ENCODE data around the gene MICAL3. TPM values are rescaled to one million over a fixed set of nuclear protein-coding genes. Genes with fewer than 3 reads are reported as not detected.

MICAL3 gene
- polyA plus RNA-seq, 1 of the 3 experiments (the other 2 are of a cell fraction) = 83.1 TPM

- no peak for TF ChIP-seq TEAD4 (IDR thresholded peaks at IDR 0.05; ENCODE audit: borderline replicate concordance, insufficient read depth)
- TF ChIP-seq MXI1 (IDR thresholded peaks at IDR 0.05; ENCODE audit: low read depth, low read length) = no peak
- TF ChIP-seq YY1 (IDR thresholded peaks at IDR 0.05; ENCODE audit: low read depth) = no peak
- no peak for TF ChIP-seq RXRA (IDR thresholded peaks at IDR 0.05; ENCODE audit: borderline replicate concordance, low read depth)
Observed at GRCh38 chr22:17792299-17792698, 232.1 kb downstream of the MICAL3 start (continued).

GRCh38 chr22:17791196-17791595, 233.2 kb downstream of the MICAL3 start:
- TF ChIP-seq GABPA (IDR thresholded peaks at IDR 0.05; ENCODE audit: low read depth) = no peak
- TF ChIP-seq EP300 (IDR thresholded peaks at IDR 0.05; ENCODE audit: borderline replicate concordance in 1 of 2, low read depth in 1 of 2, low read length in 1 of 2) = no peak
- TF ChIP-seq CTCF (IDR thresholded peaks at IDR 0.05) = no peak
- TF ChIP-seq NRF1 (IDR thresholded peaks at IDR 0.05; ENCODE audit: low read depth, low read length) = no peak
- TF ChIP-seq MAX (IDR thresholded peaks at IDR 0.05; ENCODE audit: low read depth) = no peak
- TF ChIP-seq CHD2 (IDR thresholded peaks at IDR 0.05; ENCODE audit: low read length, partially characterized antibody) = no peak
- no peak for TF ChIP-seq SMC3 (IDR thresholded peaks at IDR 0.05; ENCODE audit: low read depth, low read length)
- no peak for TF ChIP-seq FOSL2 (IDR thresholded peaks at IDR 0.05; ENCODE audit: borderline replicate concordance, low read depth)
- TF ChIP-seq ELF1 (IDR thresholded peaks at IDR 0.05) = no peak
- no peak for TF ChIP-seq PBX3 (IDR thresholded peaks at IDR 0.05)
- DNase-seq = no peak
- Histone ChIP-seq H3K9me2 (no peaks in the 10 kb centered on the region), H4K20me1 (ENCODE audit: insufficient read depth) (no peaks in the 10 kb centered on the region), H3K4me2 (no peak overlapping the region), H3K36me3 (replicated peaks in 1 of 2; ENCODE audit: control insufficient read depth in 1 of 2, insufficient read depth in 2 of 2, low read length in 1 of 2) (peaks cover 0 to 53% of the 10 kb centered on the region in 2 experiments), H3K9ac (no peak overlapping the region), H2AFZ (ENCODE audit: low read depth) (no peak overlapping the region), H3K27me3 (ENCODE audit: insufficient read depth) (no peaks in the 10 kb centered on the region), H3K9me3 (no peaks in the 10 kb centered on the region), H3K27ac (ENCODE audit: low read depth in 2 of 2, low read length in 1 of 2) (no peak overlapping the region), H3K4me3 (ENCODE audit: low read depth in 2 of 2, low read length in 1 of 2) (no peak overlapping the region), H3F3A (replicated peaks; ENCODE audit: insufficient read depth) (no peaks in the 10 kb centered on the region), H3K79me2 (ENCODE audit: insufficient read depth) (no peaks in the 10 kb centered on the region), H3K4me1 (ENCODE audit: control insufficient read depth in 1 of 2, insufficient read depth in 2 of 2, low read depth in 1 of 2, low read length in 1 of 2) (no peaks in the 10 kb centered on the region; a peak in 1 of 4 replicates)
- 94% methylated on average over 19 of the region's 21 CpGs for WGBS (ENCODE audit: low lambda C conversion rate)
- ChIA-PET POLR2A (no interaction called here), CTCF (interaction anchor here (0.7 to 2.2 kb wide), 3 partner anchors 47 to 285 kb away, joined by 3 to 6 read pairs (median 4); no protein-coding TSS in a partner anchor)
